Esophagus squamous epithelium (tissue), 5 donors: ENCODE results near the gene MTMR3. TPM values are rescaled to one million over a fixed set of nuclear protein-coding genes. Genes with fewer than 3 reads are reported as not detected.

ENCODE experiments used
- DNase-seq: peaks from one replicate; lab custom pipeline; 2025; lab: John Stamatoyannopoulos, UW
- H3K27ac ChIP-seq, 4 donors: fragments of 200-600 bp; sonication (generic); one replicate each; pipeline ENCODE4 v1.5.1; 2016 to 2019; ENCODE audit warnings: mild to moderate bottlenecking in 1 of 4
- H3K27me3 ChIP-seq, 4 donors: fragments of 200-600 bp; sonication (generic); 1 replicate in 3 of 4; 2 replicates in 1 of 4; pipeline versions ENCODE4 v1.5.1 to v1.6.0; 2017 to 2021; ENCODE audit warnings: antibody characterized with exemption in 1 of 4
- H3K36me3 ChIP-seq, 3 donors: fragments of 200-600 bp; sonication (generic); one replicate each; pipeline ENCODE4 v1.5.1; 2016 to 2019
- H3K4me1 ChIP-seq, 3 donors: fragments of 200-600 bp; sonication (generic); one replicate each; pipeline ENCODE4 v1.5.1; 2017 to 2019
- H3K4me3 ChIP-seq, 4 donors: fragments of 200-600 bp; sonication (generic); 1 replicate in 3 of 4; 2 replicates in 1 of 4; pipeline ENCODE4 v1.5.1; 2016 to 2019; ENCODE audit warnings: mild to moderate bottlenecking in 2 of 4, moderate library complexity in 1 of 4
- H3K9me3 ChIP-seq, 3 donors: fragments of 200-600 bp; sonication (generic); one replicate each; pipeline ENCODE4 v1.5.1; 2016 to 2019
- CTCF ChIP-seq, 6 experiments: fragments of 450-650 bp in 4 of 6; fragments of 200-600 bp in 2 of 6; sonication (generic) in 2 of 6; IDR thresholded peaks; one replicate each; pipeline ENCODE4 v1.5.1; 2016 to 2019; ENCODE audit warnings: antibody characterized with exemption in 6 of 6, mild to moderate bottlenecking in 4 of 6, moderate library complexity in 4 of 6
- POLR2A ChIP-seq, 4 donors: fragments of 450-650 bp; IDR thresholded peaks; one replicate each; pipeline ENCODE4 v1.6.1; 2017; ENCODE audit warnings: antibody characterized with exemption in 4 of 4, mild to moderate bottlenecking in 4 of 4, moderate library complexity in 3 of 4
- WGBS, 2 donors: methylation state at CpG; one replicate each; pipeline ENCODE4 v1.1.5; 2018; 5-methylcytosine and 5-hydroxymethylcytosine counted together
- intact Hi-C: fragments of 100-400 bp; cut with DNase I; formaldehyde crosslinking; loops from one replicate; pipeline ENCODE4 v1.15.0; 2022
- total RNA-seq, 4 donors: library from RNA; depleted of rRNA; stranded (reverse); fragments of >200 nt; gene quantifications; one replicate each; pipeline ENCODE4 v1.1.0, GENCODE V29; 2016
- donor health status: DM: yes; HTN: yes; CAD: no.

Gene MTMR3
- total RNA-seq, 4 donors from 2014 or later, result 34.9 to 63.1 (median 38.4) TPM

GRCh38 chr22:30014244-30014643 is 131.3 kb downstream of the MTMR3 start:
- no peak for DNase-seq
- peaks cover 0 to 15% (median 0%) of the 10 kb centered on the region in 3 donors for H3K4me1 ChIP-seq
- no peak overlapping the region for H3K4me3 ChIP-seq
- H3K9me3 ChIP-seq, result no peaks in the 10 kb centered on the region
- no peak overlapping the region for H3K27ac ChIP-seq
- H3K27me3 ChIP-seq, result no peaks in the 10 kb centered on the region
- intact Hi-C loops, result no loop called here
- TF ChIP-seq POLR2A (IDR thresholded peaks at IDR 0.05), result no peak
- no peak for TF ChIP-seq CTCF (IDR thresholded peaks at IDR 0.05)
- H3K36me3 ChIP-seq, result peaks cover 3 to 100% (median 39%) of the 10 kb centered on the region in 3 donors

GRCh38 chr22:30015229-30015797 is 132.3 kb downstream of the MTMR3 start:
- Histone ChIP-seq H3K36me3 (peaks cover 13 to 100% (median 43%) of the 10 kb centered on the region in 3 donors), H3K27ac (no peak overlapping the region), H3K4me1 (peaks cover 0 to 15% (median 0%) of the 10 kb centered on the region in 3 donors), H3K9me3 (no peaks in the 10 kb centered on the region), H3K4me3 (no peak overlapping the region), H3K27me3 (no peaks in the 10 kb centered on the region)
- intact Hi-C loops, result no loop called here
- no peak for DNase-seq
- TF ChIP-seq CTCF (IDR thresholded peaks at IDR 0.05) (no peak), POLR2A (IDR thresholded peaks at IDR 0.05) (no peak)
- 46 to 49% methylated on average over 3 of the region's 3 CpGs for WGBS, 2 donors

GRCh38 chr22:30015846-30016245 is 132.9 kb downstream of the MTMR3 start:
- Histone ChIP-seq H3K4me3 (no peak overlapping the region), H3K36me3 (peaks cover 18 to 100% (median 48%) of the 10 kb centered on the region in 3 donors), H3K4me1 (peaks cover 0 to 15% (median 0%) of the 10 kb centered on the region in 3 donors), H3K27me3 (no peaks in the 10 kb centered on the region), H3K27ac (no peak overlapping the region), H3K9me3 (no peaks in the 10 kb centered on the region)
- TF ChIP-seq CTCF (IDR thresholded peaks at IDR 0.05) (no peak), POLR2A (IDR thresholded peaks at IDR 0.05) (no peak)
- DNase-seq, result no peak
- intact Hi-C loops, result no loop called here
- 100% methylated on average over 1 of the region's 1 CpG for WGBS, 2 donors

- Histone ChIP-seq H3K4me3 (no peak overlapping the region), H3K9me3 (no peaks in the 10 kb centered on the region), H3K27me3 (no peaks in the 10 kb centered on the region), H3K27ac (no peak overlapping the region), H3K4me1 (peaks cover 0 to 15% (median 0%) of the 10 kb centered on the region in 3 donors), H3K36me3 (peaks cover 25 to 100% (median 48%) of the 10 kb centered on the region in 3 donors)
- DNase-seq, result no peak
- intact Hi-C loops, result no loop called here
- 86 to 100% methylated on average over 3 to 4 of the region's 4 CpGs for WGBS, 2 donors
- TF ChIP-seq POLR2A (IDR thresholded peaks at IDR 0.05) (no peak), CTCF (IDR thresholded peaks at IDR 0.05) (no peak)
Observed at GRCh38 chr22:30016596-30016995, 133.6 kb downstream of the MTMR3 start.

GRCh38 chr22:30017375-30018223 is 134.6 kb downstream of the MTMR3 start:
- H3K4me3 ChIP-seq, result no peak overlapping the region
- no peak for DNase-seq
- H3K36me3 ChIP-seq, result peaks cover 27 to 100% (median 54%) of the 10 kb centered on the region in 3 donors
- WGBS, 2 donors, result 70 to 86% methylated on average over 1 to 3 of the region's 4 CpGs
- intact Hi-C loops, result no loop called here
- H3K27me3 ChIP-seq, result no peaks in the 10 kb centered on the region
- H3K27ac ChIP-seq, result no peak overlapping the region
- H3K9me3 ChIP-seq, result no peaks in the 10 kb centered on the region
- TF ChIP-seq CTCF (IDR thresholded peaks at IDR 0.05), result no peak
- no peak for TF ChIP-seq POLR2A (IDR thresholded peaks at IDR 0.05)
- peaks cover 0 to 15% (median 0%) of the 10 kb centered on the region in 3 donors for H3K4me1 ChIP-seq
